GM12878 (cell line): Measurements from ENCODE around the gene FSTL4. TPM values are rescaled to one million over a fixed set of nuclear protein-coding genes. Genes with fewer than 3 reads are reported as not detected.

Source experiments
- CHD1 ChIP-seq: IDR thresholded peaks from 2 replicates; pipeline ENCODE4 v1.6.1; 2012; ENCODE audit warnings: low read depth, low read length, improper control_type of control experiment
- E2F8 ChIP-seq: fragments of 450-650 bp; IDR thresholded peaks from 2 replicates; pipeline ENCODE4 v1.6.1; 2018; ENCODE audit warnings: mild to moderate bottlenecking, low read depth, moderate library complexity; ENCODE audit not compliant: partially characterized antibody
- EP300 ChIP-seq, 2 experiments: fragments of 150-350 bp in 1 of 2; IDR thresholded peaks; 2 replicates each; pipeline ENCODE4 v1.6.1; 2011 to 2012; ENCODE audit warnings: low read depth in 2 of 2, low read length in 2 of 2, borderline replicate concordance in 1 of 2, improper control_type of control experiment in 1 of 2, inconsistent platforms in 1 of 2; ENCODE audit not compliant: control insufficient read depth in 1 of 2
- IRF5 ChIP-seq: fragments of 450-650 bp; IDR thresholded peaks from 2 replicates; pipeline ENCODE4 v1.6.1; 2017; ENCODE audit warnings: borderline replicate concordance
- PAX5 ChIP-seq: IDR thresholded peaks from 2 replicates; pipeline ENCODE4 v1.6.1; 2011; ENCODE audit warnings: low read depth, low read length, borderline replicate concordance
- PML ChIP-seq: IDR thresholded peaks from 2 replicates; pipeline ENCODE4 v1.6.1; 2012; ENCODE audit warnings: low read length, inconsistent platforms
- POLR2AphosphoS2 ChIP-seq: IDR thresholded peaks from 2 replicates; pipeline ENCODE4 v1.6.1; 2011; ENCODE audit warnings: low read depth, mild to moderate bottlenecking, low read length, improper control_type of control experiment, moderate library complexity
- POLR2AphosphoS5 ChIP-seq: IDR thresholded peaks from 2 replicates; pipeline ENCODE4 v1.6.1; 2011; ENCODE audit warnings: mild to moderate bottlenecking, low read length, inconsistent platforms
- SIX5 ChIP-seq: IDR thresholded peaks from 2 replicates; pipeline ENCODE4 v1.6.1; 2011; ENCODE audit warnings: mild to moderate bottlenecking, low read depth, low read length, moderate library complexity; ENCODE audit not compliant: severe bottlenecking
- YY1 ChIP-seq: IDR thresholded peaks from 2 replicates; pipeline ENCODE4 v1.6.1; 2011; ENCODE audit warnings: low read depth, mild to moderate bottlenecking, low read length
- ZNF207 ChIP-seq: fragments of 450-650 bp; IDR thresholded peaks from 2 replicates; pipeline ENCODE4 v1.6.1; 2014; ENCODE audit warnings: antibody characterized with exemption, mild to moderate bottlenecking, borderline replicate concordance
- ZNF274 ChIP-seq: IDR thresholded peaks from one replicate; pipeline ENCODE4 v1.8.0; 2011; ENCODE audit not compliant: insufficient read length, insufficient read depth
- polyA plus RNA-seq, 11 experiments: library from polyadenylated mRNA; depleted of rRNA in 4 of 11; unstranded in 6 of 11; stranded (reverse) in 5 of 11; fragments of >200 nt; fragmentation: Nextera tagmentation in 4 of 11; fragmentation: Illumina TruSeq in 1 of 11; extraction: Ambion mirVana in 4 of 11; extraction: Trizol in 1 of 11; gene quantifications; 1 replicate in 1 of 11; 2 replicates in 10 of 11; pipeline versions ENCODE4 v1.2.1 to v1.2.3, GENCODE V29; 2011 to 2016; ENCODE audit warnings: inconsistent platforms in 2 of 11, missing spikeins in 2 of 11, low read depth in 1 of 11
- total RNA-seq, 4 experiments: library from RNA; depleted of rRNA in 3 of 4; stranded (reverse); fragments of >200 nt in 3 of 4; fragmentation: Illumina TruSeq in 1 of 4; extraction: Trizol in 1 of 4; gene quantifications; 2 replicates each; pipeline versions ENCODE4 v1.2.1 to v1.2.3, GENCODE V29; 2013 to 2021

Gene FSTL4
- total and polyA plus RNA-seq, 10 of the 15 experiments (the other 5 are each of a cell fraction or from before 2014, with no cell fraction given) = 0.01 to 0.79 (median 0.21) TPM; not detected in 6

- no peak for TF ChIP-seq E2F8
- TF ChIP-seq PAX5 = no peak
- no peak for TF ChIP-seq SIX5
- TF ChIP-seq YY1 = no peak
- no peak for TF ChIP-seq POLR2AphosphoS2
- no peak for TF ChIP-seq EP300 (IDR thresholded peaks at IDR 0.05; ENCODE audit: borderline replicate concordance in 1 of 2, control insufficient read depth in 1 of 2, low read depth in 2 of 2, low read length in 2 of 2)
- no peak for TF ChIP-seq POLR2AphosphoS5
- no peak for TF ChIP-seq ZNF207
- TF ChIP-seq CHD1 = no peak
- no peak for TF ChIP-seq PML
- TF ChIP-seq ZNF274 = no peak
- no peak for TF ChIP-seq IRF5
Observed at GRCh38 chr5:133154274-133155075, 457.9 kb downstream of the FSTL4 start (continued).
